LNCAP (cell line): ENCODE data around the gene KCTD3.

Experiments
- CTCF ChIP-seq: fragments of 450-650 bp; IDR thresholded peaks from 2 replicates; pipeline ENCODE4 v1.5.1; 2017; ENCODE audit warnings: mild to moderate bottlenecking

KCTD3 gene

GRCh38 chr1:215650446-215651149 lies 83.5 kb downstream of the KCTD3 start:
- TF ChIP-seq CTCF = no peak

GRCh38 chr1:215651867-215652266 lies 84.8 kb downstream of the KCTD3 start:
- TF ChIP-seq CTCF = no peak

GRCh38 chr1:215652371-215652770 lies 85.3 kb downstream of the KCTD3 start:
- TF ChIP-seq CTCF = no peak

GRCh38 chr1:215657047-215657446 lies 89.9 kb downstream of the KCTD3 start:
- no peak for TF ChIP-seq CTCF

GRCh38 chr1:215660259-215660658 lies 93.2 kb downstream of the KCTD3 start:
- TF ChIP-seq CTCF = no peak

GRCh38 chr1:215661033-215661432 lies 93.9 kb downstream of the KCTD3 start:
- no peak for TF ChIP-seq CTCF

GRCh38 chr1:215665215-215665614 lies 98.1 kb downstream of the KCTD3 start:
- no peak for TF ChIP-seq CTCF

GRCh38 chr1:215667761-215668160 lies 100.7 kb downstream of the KCTD3 start:
- no peak for TF ChIP-seq CTCF
